Calu3 (cell line): ENCODE results near the gene CSMD2. TPM values are rescaled to one million over a fixed set of nuclear protein-coding genes. Genes with fewer than 3 reads are reported as not detected.

ENCODE experiments used
- BruUV-seq: library from RNA; stranded (reverse); fragments of 400-500 nt; replicated peaks from 2 replicates; lab custom pipeline; 2021; lab: Mats Ljungman, UMichigan
- CTCF ChIA-PET: fragments of 300-600 bp; sonication (Branson Sonifier 250); formaldehyde crosslinking; loops from one replicate; lab custom pipeline; 2022; ENCODE audit warnings: antibody characterized with exemption; lab: Charles Lee
- DNase-seq: peaks from one replicate; pipeline ENCODE4 v3.0.0; 2022
- H3K27ac Mint-ChIP-seq: one replicate; pipeline ENCODE4 v1.8.0; 2022; ENCODE audit warnings: mixed read lengths; ENCODE audit not compliant: unreplicated experiment
- H3K27me3 Mint-ChIP-seq: one replicate; pipeline ENCODE4 v1.8.0; 2022; ENCODE audit warnings: mixed read lengths; ENCODE audit not compliant: unreplicated experiment
- H3K36me3 Mint-ChIP-seq: one replicate; pipeline ENCODE4 v1.8.0; 2022; ENCODE audit warnings: mild to moderate bottlenecking, moderate library complexity, mixed read lengths; ENCODE audit not compliant: insufficient read depth, unreplicated experiment
- H3K4me1 Mint-ChIP-seq: one replicate; pipeline ENCODE4 v1.8.0; 2022; ENCODE audit warnings: mild to moderate bottlenecking, low read depth, mixed read lengths; ENCODE audit not compliant: unreplicated experiment
- H3K4me3 Mint-ChIP-seq: one replicate; pipeline ENCODE4 v1.8.0; 2022; ENCODE audit warnings: mild to moderate bottlenecking, low read depth, moderate library complexity, mixed read lengths; ENCODE audit not compliant: unreplicated experiment
- H3K9me3 Mint-ChIP-seq: one replicate; pipeline ENCODE4 v1.8.0; 2022; ENCODE audit warnings: low read depth, mixed read lengths; ENCODE audit not compliant: unreplicated experiment
- intact Hi-C: fragments of 100-400 bp; cut with micrococcal nuclease; formaldehyde crosslinking; loops from one replicate; pipeline ENCODE4 v1.10.0; 2022; ENCODE audit not compliant: unreplicated experiment
- total RNA-seq: library from RNA; stranded (reverse); gene quantifications from 2 replicates; pipeline ENCODE4 v1.2.3, GENCODE V29; 2022
- TF ChIP-seq, protein P1 (sequence below): fragments of 200-600 bp; IDR thresholded peaks from one replicate; pipeline ENCODE4 v1.8.0; 2022; ENCODE audit warnings: antibody characterized with exemption; ENCODE audit not compliant: unreplicated experiment

Gene CSMD2
- total RNA-seq, 1 experiment from 2014 or later, result not detected

DNA sequence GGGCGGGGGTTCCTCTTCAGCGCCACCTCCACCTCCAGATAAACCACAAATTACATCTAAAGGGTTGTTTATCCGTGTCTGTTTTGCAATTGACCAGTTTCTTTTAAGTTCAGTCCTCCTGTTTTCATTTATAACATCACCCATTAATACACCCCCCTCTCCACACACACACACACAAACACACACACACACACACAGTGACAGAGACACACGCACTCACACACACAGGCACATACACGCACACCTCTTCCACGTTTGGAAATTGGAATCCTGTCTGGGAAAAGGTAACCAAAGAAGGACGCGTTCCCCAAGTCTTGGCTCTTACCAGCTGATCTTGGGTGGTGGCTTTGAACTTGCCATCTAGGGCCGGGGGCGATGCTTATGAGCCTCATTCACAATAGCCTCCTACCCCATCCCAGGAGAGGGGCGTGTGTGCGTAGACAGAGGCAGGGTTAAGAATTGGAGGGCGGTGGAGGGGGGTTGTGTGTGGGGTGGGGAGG lies 442 bp upstream of the CSMD2 start:
- H3K36me3 Mint-ChIP-seq, result no peaks in the 10 kb centered on the region
- BruUV-seq, result no TSS peak
- intact Hi-C loops, result no loop called here
- H3K9me3 Mint-ChIP-seq, result no peaks in the 10 kb centered on the region
- peak overlapping the region; percentile 29 for H3K4me3 Mint-ChIP-seq
- H3K27me3 Mint-ChIP-seq, result peaks cover 90% of the 10 kb centered on the region
- CTCF ChIA-PET, result no interaction called here
- H3K4me1 Mint-ChIP-seq, result no peaks in the 10 kb centered on the region
- TF ChIP-seq, protein P1, sequence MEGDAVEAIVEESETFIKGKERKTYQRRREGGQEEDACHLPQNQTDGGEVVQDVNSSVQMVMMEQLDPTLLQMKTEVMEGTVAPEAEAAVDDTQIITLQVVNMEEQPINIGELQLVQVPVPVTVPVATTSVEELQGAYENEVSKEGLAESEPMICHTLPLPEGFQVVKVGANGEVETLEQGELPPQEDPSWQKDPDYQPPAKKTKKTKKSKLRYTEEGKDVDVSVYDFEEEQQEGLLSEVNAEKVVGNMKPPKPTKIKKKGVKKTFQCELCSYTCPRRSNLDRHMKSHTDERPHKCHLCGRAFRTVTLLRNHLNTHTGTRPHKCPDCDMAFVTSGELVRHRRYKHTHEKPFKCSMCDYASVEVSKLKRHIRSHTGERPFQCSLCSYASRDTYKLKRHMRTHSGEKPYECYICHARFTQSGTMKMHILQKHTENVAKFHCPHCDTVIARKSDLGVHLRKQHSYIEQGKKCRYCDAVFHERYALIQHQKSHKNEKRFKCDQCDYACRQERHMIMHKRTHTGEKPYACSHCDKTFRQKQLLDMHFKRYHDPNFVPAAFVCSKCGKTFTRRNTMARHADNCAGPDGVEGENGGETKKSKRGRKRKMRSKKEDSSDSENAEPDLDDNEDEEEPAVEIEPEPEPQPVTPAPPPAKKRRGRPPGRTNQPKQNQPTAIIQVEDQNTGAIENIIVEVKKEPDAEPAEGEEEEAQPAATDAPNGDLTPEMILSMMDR, result no peak
- no peak for DNase-seq
- H3K27ac Mint-ChIP-seq, result no peak overlapping the region

GRCh38 chr1:34163792-34164731 lies 968 bp downstream of the CSMD2 start:
- CTCF ChIA-PET, result interaction anchor here (1.3 to 2.0 kb wide), 2 partner anchors 429 to 531 kb away, joined by 4 to 11 read pairs; no protein-coding TSS in a partner anchor
- TF ChIP-seq, protein P1, result no peak
- Mint-ChIP-seq H3K27me3 (peaks cover 90% of the 10 kb centered on the region), H3K27ac (no peak overlapping the region), H3K9me3 (no peaks in the 10 kb centered on the region), H3K36me3 (no peaks in the 10 kb centered on the region), H3K4me3 (peak overlapping the region; percentile 61), H3K4me1 (no peaks in the 10 kb centered on the region)
- intact Hi-C loops, result loop anchor here (1.0 to 2.0 kb wide), 2 partner anchors 435 to 531 kb away; no protein-coding TSS in a partner anchor
- DNase-seq, result no peak
- no TSS peak for BruUV-seq

- peak overlapping the region; percentile 61 for H3K4me3 Mint-ChIP-seq
- TF ChIP-seq, protein P1, result no peak
- BruUV-seq, result no TSS peak
- H3K4me1 Mint-ChIP-seq, result no peaks in the 10 kb centered on the region
- no peaks in the 10 kb centered on the region for H3K36me3 Mint-ChIP-seq
- H3K27me3 Mint-ChIP-seq, result peaks cover 90% of the 10 kb centered on the region
- H3K9me3 Mint-ChIP-seq, result no peaks in the 10 kb centered on the region
- no peak overlapping the region for H3K27ac Mint-ChIP-seq
- CTCF ChIA-PET, result interaction anchor here (0.9 to 2.0 kb wide), 3 partner anchors 49 to 530 kb away, joined by 4 to 11 read pairs (median 4); no protein-coding TSS in a partner anchor
- intact Hi-C loops, result loop anchor here (1.0 to 2.0 kb wide), 2 partner anchors 436 to 530 kb away; no protein-coding TSS in a partner anchor
- peak; percentile 77 for DNase-seq
Measured at GRCh38 chr1:34162852-34163766, 1.9 kb downstream of the CSMD2 start.

DNA sequence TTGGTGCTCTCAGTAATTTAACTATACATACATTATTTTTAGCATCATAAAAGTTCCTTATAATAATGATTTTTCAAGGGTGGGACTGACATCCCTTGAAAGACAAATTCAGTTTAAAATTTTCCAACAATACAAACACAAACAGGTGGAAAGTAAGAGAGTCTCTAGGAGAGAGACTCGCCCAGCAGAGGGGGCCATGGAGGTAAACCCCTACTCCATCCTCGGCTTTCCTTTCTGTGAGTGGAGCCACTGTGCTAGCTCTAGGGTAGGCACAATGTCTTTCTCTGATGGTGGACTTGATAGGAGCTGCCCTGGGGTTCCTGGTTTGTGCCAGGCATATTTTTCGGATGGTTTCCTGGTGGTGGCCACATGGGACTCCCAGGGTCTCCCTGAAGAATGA lies 8.3 kb downstream of the CSMD2 start:
- no TSS peak for BruUV-seq
- no peak overlapping the region for H3K4me3 Mint-ChIP-seq
- no peak overlapping the region for H3K27ac Mint-ChIP-seq
- CTCF ChIA-PET, result no interaction called here
- TF ChIP-seq, protein P1, result no peak
- no peaks in the 10 kb centered on the region for H3K9me3 Mint-ChIP-seq
- H3K4me1 Mint-ChIP-seq, result no peaks in the 10 kb centered on the region
- H3K27me3 Mint-ChIP-seq, result peaks cover 72% of the 10 kb centered on the region
- H3K36me3 Mint-ChIP-seq, result no peaks in the 10 kb centered on the region
- intact Hi-C loops, result no loop called here
- DNase-seq, result no peak
